NCI-H2081 (cell line): ENCODE results near the gene CACNA1G.

Experiments used
- DNase-seq, 2 experiments: peaks; one replicate each; lab custom pipeline; 2025; lab: John Stamatoyannopoulos, UW

CACNA1G gene

DNA sequence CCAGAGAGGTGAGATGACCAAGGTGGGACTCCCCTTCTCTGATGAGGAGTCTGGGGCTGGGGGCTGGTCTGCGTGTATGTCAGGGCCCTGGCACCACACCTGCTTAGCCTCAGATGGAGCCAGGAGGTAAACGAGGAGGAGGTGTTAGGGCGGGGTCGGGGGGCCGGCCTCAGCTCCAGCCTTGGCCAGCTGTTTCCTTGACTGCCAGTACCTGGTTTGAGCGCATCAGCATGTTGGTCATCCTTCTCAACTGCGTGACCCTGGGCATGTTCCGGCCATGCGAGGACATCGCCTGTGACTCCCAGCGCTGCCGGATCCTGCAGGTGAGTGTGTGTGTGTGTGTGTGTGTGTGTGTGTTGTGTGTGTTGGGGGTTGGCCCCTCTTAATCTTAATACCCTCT is 8.1 kb downstream of the CACNA1G start:
- no peak for DNase-seq

DNA sequence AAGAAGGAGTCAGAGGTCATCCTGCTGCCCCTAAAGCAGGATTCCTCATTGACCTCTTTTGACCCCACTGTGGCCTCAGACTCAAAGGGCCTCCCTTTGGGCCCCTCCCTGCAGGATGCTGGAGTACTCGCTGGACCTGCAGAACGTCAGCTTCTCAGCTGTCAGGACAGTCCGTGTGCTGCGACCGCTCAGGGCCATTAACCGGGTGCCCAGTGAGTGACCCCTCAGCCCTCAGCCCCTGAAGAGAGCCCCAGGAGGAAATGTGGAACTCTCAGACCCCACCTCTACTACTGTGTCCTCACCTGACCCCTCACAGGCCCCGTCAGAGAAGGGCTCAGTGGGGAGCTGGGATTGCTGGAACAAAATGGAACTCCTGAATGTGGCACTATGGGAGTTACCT is 9.1 kb downstream of the CACNA1G start:
- DNase-seq = no peak

DNA sequence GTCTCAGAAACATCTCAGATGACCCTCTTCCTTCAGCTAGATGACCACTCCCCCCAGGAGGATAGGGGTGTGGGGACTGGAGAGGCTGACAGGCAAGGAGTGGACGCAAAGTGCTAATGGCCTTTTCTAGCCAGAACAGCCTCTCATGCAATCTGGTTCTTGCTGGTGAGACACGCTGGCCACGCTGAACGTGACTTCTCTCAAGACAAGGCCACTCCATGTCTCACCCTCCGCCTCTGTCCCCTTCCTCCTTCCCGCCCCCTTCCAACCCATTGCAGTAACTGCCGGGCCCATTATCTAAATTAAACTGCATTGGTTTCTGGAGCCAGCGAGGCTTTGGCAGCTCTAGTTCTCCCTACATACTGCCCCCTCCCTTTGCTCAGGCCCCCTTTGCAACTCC is 9.5 kb downstream of the CACNA1G start:
- no peak for DNase-seq

DNA sequence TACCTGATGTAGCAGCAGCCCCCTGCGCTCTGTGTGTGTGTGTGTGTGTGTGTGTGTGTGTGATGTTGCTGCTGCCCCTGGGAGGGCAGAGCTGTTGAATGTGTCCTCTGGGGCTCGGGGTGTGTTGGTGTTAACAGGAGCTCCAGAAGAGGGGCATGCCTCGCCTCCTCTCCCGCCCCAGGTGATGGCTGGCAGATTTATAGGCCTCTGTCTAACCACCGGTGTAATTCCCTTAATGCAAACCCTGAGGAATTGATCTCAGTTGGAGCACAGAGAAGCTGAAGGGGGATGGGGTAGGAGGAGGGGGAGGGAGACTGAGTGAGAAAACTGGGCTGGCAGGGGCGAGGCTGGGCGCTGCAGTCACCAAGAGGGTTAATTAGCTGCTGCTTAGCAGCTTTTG is 10.0 kb downstream of the CACNA1G start:
- no peak for DNase-seq

DNA sequence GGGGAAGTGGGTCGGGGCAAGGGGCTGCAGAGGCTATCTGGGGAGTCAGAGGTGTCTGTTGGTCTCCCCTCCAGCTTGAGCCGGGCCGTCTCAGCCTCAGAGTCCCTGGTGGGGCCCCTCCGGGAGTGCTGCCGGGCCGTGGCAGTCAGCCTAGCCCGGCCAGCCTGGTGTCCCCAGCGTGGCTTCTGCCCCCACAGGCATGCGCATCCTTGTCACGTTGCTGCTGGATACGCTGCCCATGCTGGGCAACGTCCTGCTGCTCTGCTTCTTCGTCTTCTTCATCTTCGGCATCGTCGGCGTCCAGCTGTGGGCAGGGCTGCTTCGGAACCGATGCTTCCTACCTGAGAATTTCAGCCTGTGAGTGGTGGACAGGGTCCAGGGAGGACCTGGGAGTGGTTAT is 11.2 kb downstream of the CACNA1G start:
- DNase-seq = no peak

DNA sequence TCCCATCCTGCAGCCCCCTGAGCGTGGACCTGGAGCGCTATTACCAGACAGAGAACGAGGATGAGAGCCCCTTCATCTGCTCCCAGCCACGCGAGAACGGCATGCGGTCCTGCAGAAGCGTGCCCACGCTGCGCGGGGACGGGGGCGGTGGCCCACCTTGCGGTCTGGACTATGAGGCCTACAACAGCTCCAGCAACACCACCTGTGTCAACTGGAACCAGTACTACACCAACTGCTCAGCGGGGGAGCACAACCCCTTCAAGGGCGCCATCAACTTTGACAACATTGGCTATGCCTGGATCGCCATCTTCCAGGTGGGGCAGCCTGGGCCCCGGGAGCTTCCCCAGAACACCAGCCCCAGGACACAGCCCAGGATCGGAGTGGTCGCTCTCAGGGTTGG is 12.0 kb downstream of the CACNA1G start:
- no peak for DNase-seq

DNA sequence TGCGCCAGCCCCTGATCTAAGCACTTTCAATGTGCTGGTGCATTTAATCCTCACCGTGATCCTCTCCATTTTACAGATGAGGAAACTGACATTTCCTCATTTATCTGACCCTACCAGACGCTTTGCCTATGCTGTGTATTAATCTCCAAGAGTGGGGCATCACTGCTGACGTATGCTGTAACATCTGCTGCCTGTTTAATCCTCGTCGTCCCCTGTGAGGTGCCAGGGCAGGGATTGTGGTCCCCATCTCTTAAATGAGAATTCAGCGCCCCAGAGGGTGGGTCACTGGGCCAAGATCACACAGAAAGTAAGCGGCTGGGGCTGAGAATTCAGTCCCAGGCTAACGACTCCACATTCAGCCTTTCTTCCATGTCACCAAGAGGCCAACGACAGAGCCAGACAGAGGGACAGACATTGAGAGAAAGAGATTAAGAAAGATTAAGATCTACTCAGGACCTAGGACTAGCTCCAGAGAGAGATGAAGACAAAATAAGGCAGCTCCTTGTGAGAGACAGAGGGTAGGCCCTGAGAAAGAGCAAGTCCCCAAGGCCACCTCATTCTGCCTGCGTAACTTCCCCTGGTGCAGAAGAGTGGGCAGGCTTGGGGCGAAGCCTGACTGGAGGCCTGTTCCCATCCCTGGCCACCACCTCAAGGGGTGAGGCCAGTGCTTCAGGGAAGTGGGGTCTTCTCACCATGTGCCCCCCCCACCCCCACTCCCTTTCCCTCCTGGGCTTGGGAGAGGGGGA is 13.5 kb downstream of the CACNA1G start:
- no peak for DNase-seq

DNA sequence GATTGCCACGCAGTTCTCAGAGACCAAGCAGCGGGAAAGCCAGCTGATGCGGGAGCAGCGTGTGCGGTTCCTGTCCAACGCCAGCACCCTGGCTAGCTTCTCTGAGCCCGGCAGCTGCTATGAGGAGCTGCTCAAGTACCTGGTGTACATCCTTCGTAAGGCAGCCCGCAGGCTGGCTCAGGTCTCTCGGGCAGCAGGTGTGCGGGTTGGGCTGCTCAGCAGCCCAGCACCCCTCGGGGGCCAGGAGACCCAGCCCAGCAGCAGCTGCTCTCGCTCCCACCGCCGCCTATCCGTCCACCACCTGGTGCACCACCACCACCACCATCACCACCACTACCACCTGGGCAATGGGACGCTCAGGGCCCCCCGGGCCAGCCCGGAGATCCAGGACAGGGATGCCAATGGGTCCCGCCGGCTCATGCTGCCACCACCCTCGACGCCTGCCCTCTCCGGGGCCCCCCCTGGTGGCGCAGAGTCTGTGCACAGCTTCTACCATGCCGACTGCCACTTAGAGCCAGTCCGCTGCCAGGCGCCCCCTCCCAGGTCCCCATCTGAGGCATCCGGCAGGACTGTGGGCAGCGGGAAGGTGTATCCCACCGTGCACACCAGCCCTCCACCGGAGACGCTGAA is 15.2 kb downstream of the CACNA1G start:
- no peak for DNase-seq

DNA sequence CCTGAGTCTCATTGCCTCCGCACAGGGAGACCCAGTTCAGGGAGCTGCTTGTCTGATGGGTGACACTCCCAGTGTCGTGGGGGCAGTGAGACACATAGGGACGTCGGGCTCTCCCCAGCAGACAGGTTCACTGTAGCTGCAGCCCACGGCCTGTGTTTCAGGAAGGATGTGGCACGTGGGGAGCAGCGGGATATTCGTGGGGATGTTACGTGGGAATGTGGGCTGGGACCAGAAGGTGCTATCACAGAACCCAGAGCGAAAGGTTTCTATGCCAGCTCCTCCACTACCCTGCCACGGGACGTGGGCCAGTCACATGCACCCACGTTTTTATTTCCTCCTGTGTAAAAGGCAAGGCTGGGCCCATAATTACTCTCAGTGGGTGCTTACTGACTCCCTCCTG is 16.3 kb downstream of the CACNA1G start:
- DNase-seq = no peak

DNA sequence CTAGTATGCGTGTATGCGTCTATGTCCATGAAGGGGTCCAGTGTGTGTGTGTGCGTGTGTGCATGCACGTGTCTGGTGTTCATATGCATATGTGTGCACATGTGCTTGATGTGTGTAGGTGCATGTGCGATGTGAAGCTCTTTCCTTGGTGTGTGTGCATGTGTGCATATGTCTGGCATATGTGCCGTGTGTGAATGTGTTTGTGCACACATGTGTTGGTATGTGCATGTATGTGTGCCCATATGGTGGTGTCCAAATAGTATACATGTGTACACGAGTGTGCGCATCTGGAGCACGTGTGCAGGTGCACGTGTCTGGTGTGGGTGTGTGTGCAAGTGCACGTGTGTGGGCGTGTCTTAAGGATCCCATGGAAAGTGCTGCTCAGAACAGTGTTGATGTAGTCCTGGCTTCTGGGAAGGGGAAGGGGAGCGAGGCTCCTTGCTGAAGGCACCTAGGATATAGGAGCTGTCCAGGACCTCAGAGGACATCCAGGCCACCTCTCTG is 17.0 kb downstream of the CACNA1G start:
- no peak for DNase-seq

DNA sequence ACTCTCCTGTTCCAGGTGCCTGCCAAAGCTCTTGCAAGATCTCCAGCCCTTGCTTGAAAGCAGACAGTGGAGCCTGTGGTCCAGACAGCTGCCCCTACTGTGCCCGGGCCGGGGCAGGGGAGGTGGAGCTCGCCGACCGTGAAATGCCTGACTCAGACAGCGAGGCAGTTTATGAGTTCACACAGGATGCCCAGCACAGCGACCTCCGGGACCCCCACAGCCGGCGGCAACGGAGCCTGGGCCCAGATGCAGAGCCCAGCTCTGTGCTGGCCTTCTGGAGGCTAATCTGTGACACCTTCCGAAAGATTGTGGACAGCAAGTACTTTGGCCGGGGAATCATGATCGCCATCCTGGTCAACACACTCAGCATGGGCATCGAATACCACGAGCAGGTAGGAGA is 17.7 kb downstream of the CACNA1G start:
- DNase-seq = no peak

DNA sequence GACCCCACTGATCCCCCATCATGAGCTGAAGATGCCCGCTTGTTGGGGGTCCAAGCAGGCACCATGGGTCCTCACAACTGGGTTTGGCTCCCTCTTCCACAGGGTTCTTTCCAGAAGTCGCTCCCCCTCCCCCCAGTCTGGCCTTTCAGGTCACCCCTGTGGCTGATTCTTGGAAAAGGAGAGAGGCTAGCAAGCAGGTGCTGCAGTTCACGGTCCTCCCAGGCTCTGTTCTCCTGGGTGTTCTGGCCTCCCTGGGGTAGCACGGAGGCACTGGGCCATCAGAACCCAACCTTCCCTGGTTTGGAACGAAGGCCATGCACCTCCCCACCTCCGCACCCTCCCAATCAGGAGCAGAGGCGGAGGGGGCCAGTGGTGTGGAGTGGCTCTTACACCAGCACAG is 18.9 kb downstream of the CACNA1G start:
- DNase-seq = no peak

DNA sequence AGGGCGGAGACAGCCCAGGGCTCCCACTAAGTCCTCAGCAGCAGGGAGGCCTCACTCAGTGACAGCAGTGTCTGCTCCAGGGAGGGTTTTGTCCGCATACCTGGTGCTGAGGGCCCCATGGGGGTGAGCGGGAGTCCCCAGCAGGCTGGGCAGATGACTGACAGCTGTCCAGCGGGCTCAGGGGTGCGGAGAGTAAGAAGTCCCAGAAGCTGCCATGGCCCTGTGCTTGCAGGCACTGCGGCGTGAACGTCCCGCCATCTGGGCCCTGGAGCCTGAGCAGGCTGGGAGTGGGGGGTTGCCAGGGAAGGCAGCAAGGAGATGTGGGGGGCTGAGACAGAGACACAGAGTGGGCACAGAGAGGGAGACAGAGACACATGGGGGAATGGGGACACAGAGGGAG is 20.1 kb downstream of the CACNA1G start:
- DNase-seq = no peak

DNA sequence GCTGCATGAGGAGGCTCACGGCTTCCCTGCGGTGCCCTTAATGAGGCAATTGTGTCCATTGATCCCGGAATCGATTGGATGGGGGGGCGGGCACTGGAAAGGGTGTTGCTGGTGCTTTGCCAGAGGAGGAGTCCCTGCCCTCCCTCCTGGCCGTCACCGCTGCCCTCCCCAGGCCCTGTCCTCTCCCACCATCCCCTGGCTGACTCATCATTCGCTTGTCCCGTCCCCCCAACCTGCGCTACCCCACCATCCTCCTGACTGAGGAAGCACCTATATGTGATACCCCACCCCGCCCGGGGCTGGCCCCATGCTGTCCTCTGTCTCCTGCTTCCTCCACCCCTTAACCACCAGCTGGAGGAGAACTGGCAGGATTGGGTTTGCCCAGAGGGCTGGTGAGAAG is 20.8 kb downstream of the CACNA1G start:
- no peak for DNase-seq

DNA sequence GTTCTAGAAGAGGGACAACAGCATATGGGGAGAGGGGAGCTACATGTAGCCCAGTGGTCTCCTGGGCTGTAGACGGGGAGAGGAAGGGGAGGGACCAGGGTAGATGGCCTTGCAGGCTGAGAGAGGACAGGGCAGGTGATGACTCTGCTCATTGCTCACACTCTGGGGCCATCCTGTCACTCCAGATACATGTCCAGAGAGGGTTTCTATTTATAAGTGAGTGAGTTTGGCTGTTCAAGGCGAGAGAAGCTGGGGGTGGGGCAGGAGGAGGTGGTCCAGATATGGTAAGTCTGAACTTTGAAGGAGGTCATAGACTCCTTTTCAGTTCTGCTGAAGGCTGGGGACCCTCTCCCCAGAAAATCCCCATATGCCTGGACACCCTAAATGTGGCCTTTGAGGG is 22.2 kb downstream of the CACNA1G start:
- DNase-seq = no peak

DNA sequence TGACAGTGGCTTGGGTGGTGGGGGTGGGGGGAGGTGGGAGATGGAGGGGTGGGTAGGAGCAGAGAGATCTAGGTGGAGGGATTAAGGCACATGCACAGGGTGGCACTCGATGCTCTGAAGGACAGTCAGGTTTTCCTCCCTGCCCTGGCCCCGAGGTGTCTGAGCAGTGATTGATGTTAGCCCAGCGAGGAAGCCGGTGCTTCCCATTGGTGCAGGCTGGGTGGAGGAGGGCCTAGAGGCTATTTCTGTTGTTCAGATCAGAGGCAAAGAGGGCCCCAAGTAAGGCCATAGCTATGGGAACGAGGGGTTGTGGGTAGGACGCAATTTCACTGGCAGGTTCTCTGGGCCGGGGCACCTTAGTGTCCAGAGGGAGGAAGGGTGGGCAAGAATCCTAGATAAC is 23.1 kb downstream of the CACNA1G start:
- no peak for DNase-seq

DNA sequence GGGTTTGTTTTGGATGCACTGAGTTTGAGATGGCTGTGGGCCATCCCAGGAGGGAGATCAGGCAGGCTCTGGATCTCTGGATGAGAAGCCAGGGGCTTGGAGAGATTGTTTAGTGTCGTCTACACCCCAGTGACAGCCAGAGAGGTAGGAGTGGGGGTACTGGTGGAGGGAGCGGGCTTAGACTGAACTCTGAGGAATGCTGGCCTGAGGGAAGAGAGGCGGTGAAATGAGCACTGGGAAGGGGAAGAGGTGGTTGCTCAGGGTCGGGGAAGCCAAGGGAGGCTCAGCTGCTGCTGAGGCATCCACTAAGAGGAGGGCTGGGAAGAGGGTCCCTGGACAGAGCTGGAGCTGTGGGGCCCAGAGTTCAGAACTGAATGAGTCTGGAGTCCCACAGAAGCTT is 23.6 kb downstream of the CACNA1G start:
- DNase-seq = no peak

DNA sequence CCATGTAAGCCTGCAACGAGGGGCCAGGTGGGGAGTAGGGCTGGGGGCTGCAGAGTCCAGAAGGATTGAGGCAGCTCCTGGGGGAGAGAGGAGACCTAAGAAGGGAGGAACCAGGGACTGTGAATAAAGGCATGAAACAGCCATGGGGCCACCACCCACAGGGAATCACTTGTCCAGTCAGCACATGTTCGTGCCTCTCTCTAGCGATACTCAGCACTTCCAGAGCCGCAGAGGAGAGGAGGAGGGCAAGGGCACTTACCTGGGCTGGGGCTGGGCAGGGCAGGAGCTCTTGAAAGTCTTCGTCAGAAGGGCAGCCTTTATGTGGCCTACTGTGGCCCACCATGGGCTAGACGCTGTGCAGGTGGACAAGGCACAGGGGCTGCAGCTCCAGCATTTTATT is 24.2 kb downstream of the CACNA1G start:
- DNase-seq = no peak

DNA sequence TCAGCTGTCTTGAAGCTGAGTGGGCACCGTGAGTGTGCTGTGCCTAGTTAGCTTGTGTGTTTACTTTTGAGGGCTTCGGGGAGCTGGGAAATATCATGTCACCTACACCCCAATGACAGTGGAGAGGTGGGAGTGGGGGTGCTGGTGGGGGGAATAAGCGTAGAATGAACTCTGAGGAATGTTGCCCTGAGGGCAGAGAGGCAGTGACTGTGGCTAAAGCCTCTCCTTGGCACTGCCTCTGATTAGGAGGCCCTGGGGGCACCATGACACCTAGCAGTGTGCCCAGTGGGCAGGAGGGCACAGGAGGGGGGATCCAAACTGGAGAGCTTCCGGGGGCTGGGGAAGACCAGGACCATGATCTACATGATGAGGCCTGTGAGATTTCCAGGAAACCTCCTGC is 24.8 kb downstream of the CACNA1G start:
- no peak for DNase-seq

DNA sequence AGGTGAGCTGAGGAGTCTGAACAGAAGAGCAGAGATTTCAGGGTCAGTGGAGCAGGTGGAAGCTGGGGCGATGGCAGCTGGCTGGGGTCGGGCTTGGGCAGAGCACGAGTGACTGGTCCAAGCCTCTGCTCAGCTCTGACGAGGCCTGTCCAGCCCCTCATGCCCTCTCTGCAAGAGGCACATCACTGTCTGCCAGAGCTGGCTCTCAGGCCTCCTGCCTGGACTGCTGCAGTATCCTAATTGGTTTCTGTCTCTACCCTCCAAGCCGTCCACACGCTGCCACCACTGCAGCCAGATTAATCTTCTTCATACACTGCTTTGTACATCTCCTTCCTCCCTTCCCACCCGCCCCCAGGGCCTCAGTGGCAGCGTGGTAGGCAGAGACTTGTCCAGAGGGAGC is 25.4 kb downstream of the CACNA1G start:
- DNase-seq = no peak

DNA sequence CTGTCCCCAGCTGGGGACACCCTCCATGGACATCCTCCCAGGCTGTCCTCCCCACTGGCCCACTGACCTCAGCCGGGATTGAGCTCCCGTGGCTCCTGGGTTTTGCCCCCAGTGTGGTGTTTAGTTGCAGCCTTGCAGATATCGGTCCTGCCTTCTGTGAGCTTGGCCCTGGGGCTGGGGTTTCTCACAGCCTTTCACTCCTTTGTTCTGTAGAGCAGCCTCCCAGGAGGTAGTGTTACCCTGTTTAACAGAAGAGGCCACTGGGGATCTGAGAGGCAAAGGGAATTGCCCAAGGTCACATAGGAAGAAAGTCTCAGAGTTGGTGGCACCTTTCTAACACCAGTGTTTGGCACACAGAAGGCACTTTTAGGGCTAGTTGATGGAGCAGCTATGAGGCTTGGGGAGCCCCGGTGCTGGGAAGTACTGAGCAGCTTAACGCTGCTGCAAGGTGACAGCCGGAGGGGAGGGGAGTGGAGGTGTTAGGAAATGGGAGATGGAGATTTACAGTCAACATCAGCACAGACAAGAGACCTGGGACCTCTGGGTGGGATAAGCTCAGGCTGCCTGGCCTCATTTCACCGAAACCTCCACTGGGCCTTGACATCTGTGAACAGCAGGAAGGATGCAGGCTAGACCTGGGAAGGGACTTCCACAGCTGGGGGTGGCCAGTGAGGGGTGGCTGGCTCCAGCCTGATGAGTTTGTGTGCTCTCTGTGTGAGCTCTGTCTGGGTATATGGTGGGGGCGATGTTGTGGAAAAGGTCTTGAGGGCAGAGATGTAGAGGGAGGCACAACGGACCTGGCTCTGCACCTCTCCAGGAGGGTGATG is 26.1 kb downstream of the CACNA1G start:
- DNase-seq = no peak

DNA sequence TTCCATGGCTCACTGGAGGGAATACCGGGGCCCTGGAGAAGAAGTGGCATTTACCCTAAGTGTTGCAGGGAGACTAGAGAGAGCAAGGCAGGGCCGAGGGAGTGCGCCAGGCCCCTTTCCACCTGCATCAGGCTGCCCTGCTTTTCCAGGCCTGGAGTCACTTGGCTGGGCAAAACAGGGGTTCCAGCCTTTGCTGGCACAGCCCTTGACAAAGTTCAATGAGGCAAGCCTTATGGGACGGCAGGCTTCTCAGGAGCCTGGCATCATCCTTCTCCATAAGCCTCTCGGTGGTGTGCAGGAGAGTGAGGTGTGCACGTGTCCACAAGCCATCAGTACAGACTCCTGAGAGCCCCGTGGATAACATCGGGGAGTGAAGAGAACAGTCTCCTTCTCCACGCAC is 27.1 kb downstream of the CACNA1G start:
- DNase-seq = no peak
